Measurements from ENCODE around the gene LRRC74B.

LRRC74B gene

DNA sequence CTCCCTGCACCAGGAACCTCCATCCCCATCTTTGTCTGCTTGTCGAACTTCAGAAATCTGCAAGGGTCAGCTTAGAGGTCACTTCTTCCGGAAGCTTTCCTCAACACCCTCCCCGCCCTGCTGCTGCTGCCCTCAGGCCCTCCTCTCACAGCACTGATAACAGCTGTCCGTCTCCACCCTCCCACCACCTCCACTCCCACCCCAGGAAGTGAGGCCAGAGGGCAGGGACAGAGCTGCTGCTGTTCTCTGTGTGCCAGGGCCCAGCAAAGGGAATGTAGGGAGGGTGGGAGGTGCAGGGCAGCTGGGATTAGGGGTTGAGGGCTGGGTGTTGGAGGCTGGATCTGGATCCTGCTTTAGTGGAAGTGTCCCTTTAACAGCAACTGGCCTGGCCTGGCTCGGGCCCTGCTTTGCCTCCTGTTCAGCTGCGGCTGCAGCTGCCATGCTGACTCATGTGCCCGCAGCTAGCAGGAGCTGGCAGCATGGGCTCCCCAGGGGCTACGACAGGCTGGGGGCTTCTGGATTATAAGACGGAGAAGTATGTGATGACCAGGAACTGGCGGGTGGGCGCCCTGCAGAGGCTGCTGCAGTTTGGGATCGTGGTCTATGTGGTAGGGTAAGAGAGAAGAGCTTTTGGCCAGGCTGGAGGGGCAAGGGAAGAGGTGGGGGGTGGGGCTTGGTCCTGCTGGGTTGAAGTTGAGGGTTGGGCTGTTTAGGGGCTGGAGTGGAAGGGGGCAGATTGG is 30.9 kb upstream of the LRRC74B start, which contains the start of gene P2RX6:
P2RX6 (plus strand) TSS at position 440 of the 740 bp plus-strand sequence; CDS start at position 450, 10 bp downstream.
- H3K79me2 ChIP-seq (ENCODE audit: insufficient read depth, low read length): no peaks in the 10 kb centered on the region
- TF ChIP-seq EZH2phosphoT487 (conservative IDR thresholded peaks at IDR 0.05; ENCODE audit: low read length): no peak
- TF ChIP-seq CTCF (IDR thresholded peaks at IDR 0.05; ENCODE audit: insufficient read depth, low read length, poor library complexity, severe bottlenecking): no peak
- no peak within 1 kb of the TSS for H3K4me3 ChIP-seq (ENCODE audit: insufficient read depth, low read length, poor library complexity, severe bottlenecking)
- H3F3A ChIP-seq (ENCODE audit: insufficient read depth): no peaks in the 10 kb centered on the region
- no peaks in the 10 kb centered on the region for H3K9me3 ChIP-seq (ENCODE audit: insufficient read depth, low read length)
- no peak within 1 kb of the TSS for H2AFZ ChIP-seq (ENCODE audit: low read depth, low read length, severe bottlenecking)
- H3K36me3 ChIP-seq (ENCODE audit: low read length): no peaks in the 10 kb centered on the region
- peak within 1 kb of the TSS; percentile 45 for H3K4me2 ChIP-seq (ENCODE audit: low read depth, low read length, poor library complexity, severe bottlenecking)
- H3K9me2 ChIP-seq (replicated peaks; ENCODE audit: insufficient read depth, low read length): no peaks in the 10 kb centered on the region
- no peaks in the 10 kb centered on the region for H3K27me3 ChIP-seq (ENCODE audit: low read length)
- no peaks in the 10 kb centered on the region for H4K20me1 ChIP-seq (ENCODE audit: low read depth, low read length)
- no peak within 1 kb of the TSS for H3K27ac ChIP-seq (ENCODE audit: low read depth, low read length)
- H3K9ac ChIP-seq (ENCODE audit: low read length): peak within 1 kb of the TSS; percentile 31; the same call in 1 of the 2 replicates

DNA sequence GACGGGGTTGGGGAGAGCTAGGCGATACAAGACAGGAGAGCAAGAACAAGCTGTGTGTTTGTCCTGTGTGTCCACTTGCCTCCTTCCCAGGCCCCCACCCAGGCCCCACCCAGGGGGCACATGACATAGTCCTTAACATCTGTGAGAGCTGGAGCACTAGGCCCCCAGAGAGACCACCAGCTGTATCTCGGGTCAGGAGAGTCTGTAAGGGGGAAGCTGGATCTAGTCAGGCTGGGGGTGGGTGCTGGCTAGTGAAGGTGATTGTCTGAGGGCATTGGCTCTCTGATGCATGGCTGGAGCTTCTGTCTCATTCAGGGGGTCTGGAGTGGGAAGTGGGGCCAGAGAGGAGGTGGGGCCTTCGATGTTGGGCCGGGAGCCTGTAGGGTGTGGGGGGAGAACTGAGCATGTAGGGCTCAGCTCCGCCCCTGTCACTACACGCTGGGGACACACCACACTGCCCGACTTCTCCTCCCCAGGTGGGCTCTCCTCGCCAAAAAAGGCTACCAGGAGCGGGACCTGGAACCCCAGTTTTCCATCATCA is 30.2 kb upstream of the LRRC74B start:
- no peak overlapping the region for H3K4me3 ChIP-seq (ENCODE audit: insufficient read depth, low read length, poor library complexity, severe bottlenecking)
- H3K9ac ChIP-seq (ENCODE audit: low read length): no peak overlapping the region
- no peaks in the 10 kb centered on the region for H3K27me3 ChIP-seq (ENCODE audit: low read length)
- H3K9me2 ChIP-seq (replicated peaks; ENCODE audit: insufficient read depth, low read length): no peaks in the 10 kb centered on the region
- no peak overlapping the region for H3K27ac ChIP-seq (ENCODE audit: low read depth, low read length)
- H3K9me3 ChIP-seq (ENCODE audit: insufficient read depth, low read length): no peaks in the 10 kb centered on the region
- H3K4me2 ChIP-seq (ENCODE audit: low read depth, low read length, poor library complexity, severe bottlenecking): no peak overlapping the region
- H3K36me3 ChIP-seq (ENCODE audit: low read length): no peaks in the 10 kb centered on the region
- no peaks in the 10 kb centered on the region for H3K79me2 ChIP-seq (ENCODE audit: insufficient read depth, low read length)
- no peaks in the 10 kb centered on the region for H3F3A ChIP-seq (ENCODE audit: insufficient read depth)
- no peak overlapping the region for H2AFZ ChIP-seq (ENCODE audit: low read depth, low read length, severe bottlenecking)
- no peak for TF ChIP-seq EZH2phosphoT487 (conservative IDR thresholded peaks at IDR 0.05; ENCODE audit: low read length)
- TF ChIP-seq CTCF (IDR thresholded peaks at IDR 0.05; ENCODE audit: insufficient read depth, low read length, poor library complexity, severe bottlenecking): no peak
- H4K20me1 ChIP-seq (ENCODE audit: low read depth, low read length): no peaks in the 10 kb centered on the region

GRCh38 chr22:21016644-21017420 is 28.9 kb upstream of the LRRC74B start:
- H3K27me3 ChIP-seq (ENCODE audit: low read length): no peaks in the 10 kb centered on the region
- TF ChIP-seq CTCF (IDR thresholded peaks at IDR 0.05; ENCODE audit: insufficient read depth, low read length, poor library complexity, severe bottlenecking) (no peak), EZH2phosphoT487 (conservative IDR thresholded peaks at IDR 0.05; ENCODE audit: low read length) (no peak)
- no peaks in the 10 kb centered on the region for H3K36me3 ChIP-seq (ENCODE audit: low read length)
- no peaks in the 10 kb centered on the region for H3K9me3 ChIP-seq (ENCODE audit: insufficient read depth, low read length)
- no peak overlapping the region for H3K4me3 ChIP-seq (ENCODE audit: insufficient read depth, low read length, poor library complexity, severe bottlenecking)
- H3K4me2 ChIP-seq (ENCODE audit: low read depth, low read length, poor library complexity, severe bottlenecking): no peak overlapping the region
- no peaks in the 10 kb centered on the region for H3F3A ChIP-seq (ENCODE audit: insufficient read depth)
- H3K9ac ChIP-seq (ENCODE audit: low read length): no peak overlapping the region
- H3K79me2 ChIP-seq (ENCODE audit: insufficient read depth, low read length): no peaks in the 10 kb centered on the region
- no peaks in the 10 kb centered on the region for H3K9me2 ChIP-seq (replicated peaks; ENCODE audit: insufficient read depth, low read length)
- no peak overlapping the region for H3K27ac ChIP-seq (ENCODE audit: low read depth, low read length)
- H4K20me1 ChIP-seq (ENCODE audit: low read depth, low read length): no peaks in the 10 kb centered on the region
- no peak overlapping the region for H2AFZ ChIP-seq (ENCODE audit: low read depth, low read length, severe bottlenecking)
